Anterior cingulate cortex (tissue), 58 donors: ENCODE measurements around the gene ADGRF5.

Source experiments
- DNase-seq, 58 donors: peaks; one replicate each; lab custom pipeline; 2025; lab: John Stamatoyannopoulos, UW

Gene ADGRF5

DNA sequence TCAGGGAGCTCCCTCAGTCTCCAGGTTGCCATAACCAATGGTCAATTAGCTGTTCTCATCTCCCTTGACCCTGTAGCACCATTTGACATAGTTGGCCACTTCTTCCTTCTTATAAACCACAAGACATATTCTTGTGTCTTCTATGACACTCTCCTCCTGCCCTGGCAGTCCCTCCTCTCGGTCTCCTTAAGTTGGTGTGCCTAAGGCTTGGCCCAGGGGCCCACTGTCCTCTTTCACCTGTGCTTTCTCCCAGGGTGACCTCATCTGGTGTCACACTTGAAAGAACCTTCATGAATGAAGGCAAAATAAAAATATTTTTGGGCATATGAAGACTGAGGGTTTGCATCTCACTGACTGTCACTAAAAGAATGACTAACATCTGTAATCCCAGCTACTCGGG, 9.7 kb upstream of the ADGRF5 start:
- DNase-seq = no peak

DNA sequence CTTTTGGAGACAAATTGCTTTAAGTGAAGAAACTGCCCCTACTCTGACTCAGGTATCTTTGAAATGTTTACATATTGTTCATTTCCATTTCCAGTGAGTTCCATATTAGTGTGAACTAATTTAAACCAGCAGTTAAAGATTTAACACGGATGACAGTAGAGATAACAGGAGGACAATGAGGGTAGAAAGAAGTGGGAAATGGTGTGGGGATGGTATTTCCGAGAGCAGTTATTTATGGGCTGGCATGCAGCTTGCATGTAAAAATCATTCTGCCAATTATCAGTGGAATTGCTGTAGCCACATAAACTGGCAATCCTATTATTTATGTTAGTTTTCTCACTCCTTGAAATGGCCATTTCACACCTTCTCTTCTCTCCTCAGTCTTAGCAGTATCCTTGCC, 8.6 kb upstream of the ADGRF5 start:
- no peak for DNase-seq

DNA sequence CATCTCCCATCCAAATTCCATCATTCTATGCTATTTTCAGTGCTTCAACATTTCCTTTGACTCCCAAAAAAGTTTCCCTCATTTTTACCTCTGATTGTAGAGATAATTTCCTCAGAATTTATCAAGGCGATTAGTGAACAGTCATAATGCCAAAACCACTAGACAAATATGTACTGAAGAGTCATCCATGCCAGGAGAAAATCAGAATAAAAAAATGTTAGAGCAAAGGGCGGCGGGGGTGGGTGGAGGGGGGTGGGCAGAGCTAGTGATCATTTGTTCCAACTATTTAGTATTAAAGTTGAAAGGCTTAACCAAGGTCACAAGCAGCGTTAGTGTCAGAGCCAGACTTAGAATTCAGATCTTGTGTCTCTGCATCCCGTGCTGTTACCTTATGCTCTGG, 5.3 kb upstream of the ADGRF5 start:
- DNase-seq = no peak

DNA sequence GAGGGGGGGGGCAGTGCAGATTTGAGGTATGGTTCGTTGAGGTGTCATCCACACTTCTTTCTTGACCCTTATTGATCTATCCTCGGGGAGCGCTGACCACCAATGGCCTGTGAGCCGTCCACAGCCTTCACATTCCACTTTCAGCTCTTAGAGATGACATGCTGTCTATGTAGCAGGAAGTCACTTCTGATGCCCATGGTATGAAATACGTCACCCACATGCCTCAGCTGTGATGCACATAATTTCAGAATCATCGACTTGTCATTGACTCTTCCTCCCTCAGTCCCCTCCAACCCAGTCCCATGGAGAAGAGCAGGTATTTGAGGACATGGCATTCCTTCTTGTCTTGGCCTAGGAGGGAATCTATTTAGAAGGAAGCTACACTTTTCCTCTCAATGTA, 4.7 kb upstream of the ADGRF5 start:
- DNase-seq = no peak

DNA sequence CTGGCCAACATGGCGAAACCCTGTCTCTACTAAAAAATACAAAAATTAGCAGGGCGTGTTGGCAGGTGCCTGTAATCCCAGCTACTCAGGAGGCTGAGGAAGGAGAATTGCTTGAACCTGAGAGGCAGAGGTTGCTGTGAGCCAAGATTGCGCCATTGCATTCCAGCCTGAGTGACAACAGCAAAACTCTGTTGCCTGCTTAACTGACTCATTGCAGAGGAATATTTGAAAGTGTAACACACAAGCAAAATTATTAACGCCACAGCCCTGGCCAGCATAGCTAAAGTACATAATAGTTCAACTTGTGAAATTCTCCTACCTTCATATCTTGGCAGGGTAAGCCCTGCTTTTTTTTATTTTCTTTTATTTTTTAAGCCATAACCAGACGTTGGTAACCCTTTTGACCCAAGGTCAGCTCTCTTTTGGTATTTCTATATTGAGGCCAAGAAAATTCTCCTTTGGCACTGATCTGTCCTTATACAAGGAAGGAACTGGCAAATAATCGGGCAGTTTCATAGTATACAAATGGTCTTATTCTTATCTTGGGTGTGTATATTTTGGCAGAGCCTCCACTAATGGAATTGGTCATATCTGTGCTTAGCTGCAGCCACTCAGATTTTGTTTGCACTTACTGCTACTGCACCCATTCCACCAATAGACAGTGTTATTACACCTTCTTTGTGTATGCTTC, 4.0 kb upstream of the ADGRF5 start:
- no peak for DNase-seq

DNA sequence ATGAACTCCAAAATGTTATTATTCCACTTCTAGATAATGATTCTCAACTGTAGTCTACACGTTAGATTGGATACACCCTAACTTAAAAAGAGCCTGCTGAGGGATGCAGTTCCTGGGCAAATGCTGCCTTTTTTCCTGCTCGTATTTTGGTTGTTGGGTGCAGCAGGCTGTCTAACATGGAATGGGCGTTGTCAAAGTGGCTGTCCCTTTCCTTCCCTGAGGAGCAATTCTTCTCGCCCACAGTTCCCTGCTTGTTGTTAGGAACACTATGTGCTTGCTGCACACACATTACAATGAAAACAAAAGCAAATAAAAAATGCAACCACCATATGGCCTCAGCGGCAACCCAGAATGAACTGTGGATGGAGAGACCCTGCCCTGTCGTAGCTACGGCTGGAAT, 1.7 kb upstream of the ADGRF5 start:
- no peak for DNase-seq

DNA sequence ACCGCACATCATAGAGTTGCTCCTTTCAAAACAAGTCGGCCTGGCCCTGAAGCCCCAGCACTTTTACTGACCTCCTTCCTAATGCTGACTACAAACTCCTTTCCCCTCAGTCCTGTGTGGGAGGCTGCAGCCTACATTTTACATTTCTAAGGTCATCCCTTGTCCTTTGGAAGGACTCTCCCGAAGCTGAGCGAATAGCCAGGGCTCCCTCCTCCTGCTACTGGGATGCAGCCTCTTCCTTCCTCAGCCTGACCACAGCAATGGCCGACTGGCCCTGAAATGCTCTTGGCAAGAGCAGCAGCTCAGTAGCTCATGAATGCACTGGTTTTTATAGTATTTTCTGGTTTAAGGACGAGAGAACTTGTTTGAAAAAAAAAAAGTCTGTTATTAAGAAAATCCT, 679 bp downstream of the ADGRF5 start:
- no peak for DNase-seq

DNA sequence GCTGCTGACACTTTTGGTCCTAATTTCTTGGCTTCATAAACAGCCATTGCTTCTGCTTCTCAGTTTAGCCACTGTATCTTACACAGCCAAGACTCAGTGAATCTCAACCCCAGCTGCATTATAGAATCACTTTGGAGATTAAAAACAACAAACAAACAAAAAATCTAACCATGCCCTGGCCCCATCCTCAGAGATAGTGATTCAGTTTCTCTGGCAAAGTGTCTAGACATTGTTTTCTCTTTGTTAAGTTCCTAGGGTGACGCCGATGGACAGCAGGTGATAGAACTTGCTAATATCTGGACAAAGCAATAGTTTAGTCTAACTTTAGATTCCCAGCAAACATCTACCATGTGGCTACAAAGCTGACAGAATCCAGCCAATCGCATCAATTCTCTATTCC, 2.9 kb downstream of the ADGRF5 start:
- no peak for DNase-seq

DNA sequence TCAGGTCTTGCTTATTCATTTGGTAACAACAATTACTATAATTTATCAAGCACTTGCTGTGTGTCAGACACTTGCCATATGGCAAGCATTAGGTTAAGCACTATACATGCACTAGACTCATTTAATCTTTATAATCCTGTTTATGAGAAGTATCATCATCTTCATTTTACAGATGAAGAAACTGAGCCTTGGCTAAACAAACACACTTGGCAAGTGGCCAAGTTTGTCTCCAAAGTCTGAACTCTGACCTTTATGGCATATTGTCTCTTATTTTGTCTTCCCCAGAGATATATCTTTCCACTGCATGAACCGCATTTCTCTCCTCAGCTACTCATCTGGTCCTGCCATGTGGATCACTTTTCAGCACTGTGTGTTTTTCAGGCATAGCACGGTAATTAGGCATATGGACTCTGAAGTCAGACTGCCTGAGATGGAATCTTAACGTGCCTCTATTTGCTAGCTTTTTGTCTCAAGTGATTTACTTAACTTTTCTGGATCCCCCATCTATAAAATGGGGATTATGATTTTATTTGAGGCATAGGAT, 4.7 kb downstream of the ADGRF5 start:
- no peak for DNase-seq

DNA sequence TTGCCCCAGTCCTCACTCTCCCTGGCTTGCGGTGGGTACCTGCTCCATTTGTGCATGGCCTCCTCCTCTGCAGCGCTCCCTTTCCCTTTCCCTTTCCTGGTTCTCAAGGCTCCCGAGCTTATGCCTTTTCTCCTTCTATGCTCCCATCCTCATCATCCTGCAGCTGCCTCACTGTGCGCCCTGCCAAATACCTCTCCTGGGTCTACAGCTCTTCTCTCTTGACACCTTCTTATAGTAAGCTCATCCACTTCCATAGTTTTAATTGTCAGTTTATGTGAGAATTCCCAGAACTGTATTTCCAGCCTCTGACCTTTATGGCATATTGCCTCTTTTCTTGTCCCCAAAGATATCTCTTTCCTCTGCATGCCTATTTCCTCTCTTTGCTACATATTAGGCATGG, 5.9 kb downstream of the ADGRF5 start:
- DNase-seq = no peak

DNA sequence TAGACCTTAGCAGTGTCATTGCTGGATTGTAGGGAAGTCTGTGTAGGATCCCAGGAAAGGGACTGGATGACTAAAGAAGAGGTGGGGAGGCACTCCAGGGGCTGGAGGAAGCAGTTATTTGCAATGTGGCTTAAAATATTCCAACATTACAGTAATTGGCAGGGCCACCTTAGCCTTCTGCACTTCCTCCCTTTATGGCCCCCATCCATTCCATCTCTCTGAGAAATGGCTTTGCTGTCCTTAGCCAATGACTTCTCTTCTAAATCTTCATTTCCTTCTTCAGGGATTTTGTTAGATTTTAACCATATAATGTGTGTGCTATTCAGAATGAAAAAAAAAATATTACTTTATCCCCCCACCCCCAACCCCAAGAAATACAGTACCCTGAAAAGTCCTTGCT, 6.4 kb downstream of the ADGRF5 start:
- DNase-seq = no peak

DNA sequence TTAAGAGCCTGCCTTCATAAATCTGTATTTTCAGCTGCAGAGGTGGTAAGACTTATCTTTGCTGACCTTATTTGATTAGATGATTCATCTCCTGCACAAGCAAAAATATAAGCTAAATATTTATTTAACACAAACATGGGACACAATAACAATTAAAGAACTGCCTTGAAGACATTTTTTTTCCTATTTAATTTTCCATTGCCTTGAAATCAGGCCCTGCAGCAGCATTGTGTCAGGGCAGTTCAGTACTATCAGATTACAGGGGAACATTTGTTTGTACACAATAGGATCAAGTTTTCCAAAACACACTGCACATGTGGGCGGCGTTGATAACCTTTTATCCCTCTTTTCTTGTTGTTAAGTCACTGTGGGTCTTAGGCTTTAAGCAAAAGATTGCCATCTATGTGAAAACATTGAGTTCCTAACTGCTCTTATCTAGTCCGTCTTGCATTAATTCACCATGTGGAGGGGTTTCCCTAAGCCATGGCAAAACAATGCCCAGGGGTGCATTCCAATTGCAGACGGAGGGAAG, 7.4 kb downstream of the ADGRF5 start:
- no peak for DNase-seq

DNA sequence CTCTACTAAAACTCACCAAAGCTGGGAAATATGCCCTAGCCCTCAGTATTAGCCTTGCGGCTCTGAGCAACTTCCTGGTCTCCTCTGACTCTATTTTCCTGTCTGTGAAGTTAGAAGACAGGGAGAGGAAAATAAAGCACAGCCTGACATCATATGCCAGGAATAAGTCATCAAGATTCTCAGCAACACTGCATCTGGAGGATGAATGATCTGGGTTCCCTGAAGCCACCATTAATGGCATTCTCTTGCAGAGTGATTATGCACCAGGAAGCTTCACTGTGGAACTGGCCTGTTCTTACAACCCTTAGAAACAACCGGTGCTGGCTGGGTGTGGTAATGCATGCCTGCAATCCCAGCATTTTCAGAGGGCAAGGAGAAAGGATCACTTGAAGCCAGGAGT, 12.4 kb downstream of the ADGRF5 start:
- no peak for DNase-seq

DNA sequence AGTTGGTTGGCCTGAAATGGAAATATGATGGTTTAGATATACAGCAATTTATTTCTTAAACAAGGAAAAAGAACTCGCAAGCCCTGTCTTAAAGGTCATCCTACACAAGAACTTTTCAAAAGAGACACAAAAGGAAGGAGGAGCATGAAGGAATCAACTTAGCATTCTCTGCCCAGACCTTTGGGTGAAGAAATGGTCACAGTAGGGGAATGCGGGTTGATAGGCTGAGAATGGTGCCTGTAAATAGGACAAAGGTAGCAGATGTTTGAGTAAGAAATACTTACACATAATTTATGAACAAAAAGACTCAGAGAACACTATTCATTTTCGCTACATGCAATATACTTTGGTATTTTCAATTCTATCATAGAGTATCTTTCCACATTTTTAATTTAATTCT, 15.0 kb downstream of the ADGRF5 start:
- DNase-seq = no peak

DNA sequence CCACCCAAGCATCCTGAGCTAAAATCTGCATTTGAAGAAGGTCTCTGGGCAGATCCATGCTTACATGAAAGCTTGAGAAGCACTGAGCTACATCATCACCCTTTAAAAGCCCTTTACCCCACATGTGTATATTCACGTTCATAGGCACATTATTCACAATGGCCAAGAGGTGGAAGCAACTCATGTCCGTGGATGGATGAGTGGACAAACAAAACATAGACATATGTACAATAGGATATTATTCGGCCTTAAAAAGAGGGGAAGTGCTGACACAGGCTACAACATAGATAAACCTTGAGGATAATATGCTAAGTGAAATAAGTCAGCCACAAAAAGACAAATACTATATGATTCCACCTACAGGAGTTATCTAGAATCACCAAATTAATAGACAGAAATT, 17.6 kb downstream of the ADGRF5 start:
- no peak for DNase-seq

DNA sequence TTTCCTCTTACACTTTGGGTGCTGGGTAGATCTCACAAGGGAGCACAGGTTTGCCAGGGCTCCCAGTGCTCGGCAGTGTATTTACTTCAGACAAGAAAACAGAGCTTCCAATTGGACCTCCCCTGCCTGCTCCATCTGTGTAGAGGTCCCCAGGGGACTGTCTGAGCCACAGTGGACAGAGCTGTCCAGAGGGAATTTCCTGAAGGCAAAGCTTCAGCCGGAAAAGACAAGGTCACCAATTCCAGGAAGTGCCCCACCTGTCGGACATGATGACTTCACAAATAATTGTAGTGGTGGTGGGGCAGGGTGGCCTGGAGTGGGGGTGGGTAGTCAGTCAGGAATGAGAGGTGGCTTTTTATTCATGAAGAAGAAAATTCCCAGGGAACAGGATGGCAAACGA, 18.6 kb downstream of the ADGRF5 start:
- no peak for DNase-seq

DNA sequence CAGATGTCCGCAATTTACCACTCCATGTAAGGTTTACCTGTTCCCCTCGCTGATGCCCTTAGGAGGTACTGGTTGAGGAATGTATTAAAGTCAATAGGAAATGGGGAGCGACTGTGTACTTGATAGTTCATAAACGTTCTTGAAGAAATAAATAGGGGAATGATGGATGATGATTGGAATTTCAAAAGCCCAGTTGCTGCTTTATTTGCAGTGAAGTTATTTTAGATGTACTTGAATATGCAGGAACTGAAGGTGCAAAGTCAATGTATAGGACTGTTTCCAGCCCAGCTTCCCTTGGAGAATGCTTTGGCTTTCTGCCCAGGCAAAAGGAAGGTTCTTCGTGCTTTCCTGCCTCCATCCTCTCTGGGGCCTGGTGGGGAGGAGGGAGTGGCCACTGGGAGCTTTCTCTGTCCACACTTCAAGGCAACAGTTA, 19.8 kb downstream of the ADGRF5 start:
- DNase-seq = no peak

DNA sequence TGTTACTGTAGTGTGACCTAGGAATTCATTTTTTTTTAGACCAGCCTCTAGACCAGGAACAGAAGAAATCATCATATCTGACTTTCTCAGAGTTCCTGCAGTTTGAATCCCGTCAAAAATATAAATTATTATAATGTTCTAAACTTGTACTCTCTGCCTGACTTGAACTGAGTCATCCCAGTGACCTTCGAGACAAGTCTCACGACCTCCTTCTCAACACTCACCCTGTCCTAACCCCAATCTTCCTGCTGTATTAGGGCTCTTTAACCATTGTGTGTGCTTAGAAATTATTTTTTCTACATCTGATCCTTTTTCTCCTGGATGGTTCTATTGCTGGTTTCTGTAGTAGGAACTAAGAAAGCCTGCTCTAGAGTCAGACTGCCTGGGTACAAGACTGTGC, 21.5 kb downstream of the ADGRF5 start:
- DNase-seq = no peak

DNA sequence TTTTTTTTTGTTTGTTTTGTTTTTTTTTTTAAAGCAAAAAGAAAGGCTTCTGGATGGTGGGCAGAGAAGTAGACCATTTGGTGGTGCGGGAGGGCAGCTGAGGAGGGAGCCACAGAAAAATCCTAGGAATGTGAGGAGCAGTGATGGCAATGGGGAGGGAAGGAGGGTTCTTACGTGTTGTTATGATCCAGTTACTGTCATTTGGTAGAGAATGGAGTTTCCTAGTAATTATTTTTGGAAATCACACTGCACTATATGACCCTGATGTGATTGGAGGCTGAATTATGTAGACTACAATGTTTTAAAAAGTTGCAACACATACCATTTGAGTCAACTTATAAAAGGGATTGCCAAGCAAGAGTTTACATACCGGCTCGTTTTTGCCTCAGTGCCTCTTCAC, 22.1 kb downstream of the ADGRF5 start:
- DNase-seq = no peak

DNA sequence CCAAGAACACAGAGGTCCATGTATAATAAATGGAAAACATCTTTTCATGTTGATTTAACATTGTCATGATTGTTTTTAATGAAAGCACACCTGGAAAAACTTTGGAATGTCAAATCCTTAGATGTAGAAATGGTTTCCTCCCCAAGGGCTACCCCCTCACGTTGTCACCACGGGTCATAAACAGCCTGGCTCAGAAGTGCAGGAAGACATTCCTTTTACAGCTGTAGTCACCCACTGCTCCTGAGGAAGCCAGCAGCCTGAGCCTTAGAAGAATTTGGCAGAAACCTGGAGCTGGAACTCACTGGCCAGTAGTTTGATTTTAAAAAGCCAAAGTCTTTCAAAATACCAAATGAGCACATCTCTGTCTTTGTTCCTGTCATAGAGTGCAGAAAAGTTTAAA, 23.7 kb downstream of the ADGRF5 start:
- no peak for DNase-seq

DNA sequence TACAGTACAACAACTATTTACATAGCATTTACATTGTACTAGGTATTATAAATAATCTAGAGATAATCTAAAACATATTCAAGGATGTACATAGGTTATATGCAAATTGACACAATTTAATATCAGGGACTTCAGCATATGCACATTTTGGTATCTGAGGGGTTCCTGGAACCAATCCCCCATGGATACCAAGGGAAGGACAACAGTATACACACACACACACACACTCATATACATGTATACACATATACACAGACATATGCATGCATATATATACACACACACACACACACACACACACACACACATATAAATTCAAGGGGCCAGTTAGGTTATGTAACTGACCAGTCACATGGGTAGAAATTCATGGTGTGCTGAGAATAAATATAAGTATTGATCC, 24.9 kb downstream of the ADGRF5 start:
- no peak for DNase-seq

DNA sequence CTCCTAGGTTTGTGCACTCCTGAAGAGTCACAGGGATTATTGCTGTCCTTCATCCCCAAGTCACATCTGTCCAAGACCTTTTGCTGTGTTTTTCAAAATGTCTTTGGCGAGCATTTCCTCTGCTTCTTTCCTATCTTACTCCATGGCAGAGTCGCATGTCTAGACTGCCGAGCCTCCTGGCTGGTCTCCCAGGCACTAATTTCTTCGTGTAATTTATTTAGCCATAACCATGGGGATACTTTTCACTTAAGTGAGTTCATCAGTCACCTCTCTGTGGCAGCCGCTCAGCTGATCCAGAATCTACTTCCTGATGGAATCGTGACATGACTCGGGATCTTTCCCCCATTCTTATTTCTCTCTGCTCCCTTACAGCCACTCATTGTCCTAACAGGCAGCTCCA, 25.8 kb downstream of the ADGRF5 start:
- DNase-seq = no peak

DNA sequence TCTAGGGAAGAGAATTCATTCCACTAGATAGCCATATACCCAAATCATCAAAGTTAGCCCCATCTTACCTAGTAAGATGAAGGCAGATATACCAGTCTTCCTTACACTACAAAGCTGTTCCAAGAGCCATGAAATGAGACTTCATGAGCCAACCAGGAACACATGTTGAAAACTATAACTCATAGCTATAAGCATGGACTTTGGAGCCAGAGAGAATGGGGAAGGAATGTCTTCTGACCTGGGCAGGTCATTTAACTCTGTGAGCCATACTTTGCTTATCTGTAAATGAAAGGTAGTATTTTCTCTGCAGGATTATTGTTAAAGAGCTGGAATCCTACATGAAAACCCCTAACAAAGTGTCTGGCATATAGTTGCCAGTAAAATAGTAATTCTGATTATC, 27.3 kb downstream of the ADGRF5 start:
- no peak for DNase-seq
